WTC11 (cell line): ENCODE measurements around the gene ABCC3. TPM values are rescaled to one million over a fixed set of nuclear protein-coding genes. Genes with fewer than 3 reads are reported as not detected.

Experiments used
- ATAC-seq: fragments of 200-7000 bp; cut with Tn5 transposase; 2 replicates; pipeline ENCODE4 v1.10.0; 2021; ENCODE audit warnings: mild to moderate bottlenecking, moderate library complexity
- CTCF ChIA-PET: fragments of 300-600 bp; sonication (Branson Sonifier 250); formaldehyde crosslinking; loops from one replicate; lab custom pipeline; 2021; ENCODE audit warnings: antibody characterized with exemption; lab: Charles Lee
- POLR2A ChIA-PET: fragments of 350-600 bp; sonication (Branson Sonifier 250); formaldehyde crosslinking; loops from one replicate; lab custom pipeline; 2021; ENCODE audit warnings: antibody characterized with exemption; lab: Charles Lee
- DNase-seq: peaks from one replicate; pipeline ENCODE4 v3.0.0; 2021; ENCODE audit warnings: low spot score
- H3K27ac Mint-ChIP-seq: 2 replicates; pipeline ENCODE4 v1.8.0; 2021; ENCODE audit warnings: mixed read lengths
- H3K27me3 Mint-ChIP-seq: 2 replicates; pipeline ENCODE4 v1.8.0; 2021; ENCODE audit warnings: low read depth, mild to moderate bottlenecking, moderate library complexity, mixed read lengths
- H3K36me3 Mint-ChIP-seq: 2 replicates; pipeline ENCODE4 v1.8.0; 2021; ENCODE audit warnings: mixed read lengths
- H3K4me1 Mint-ChIP-seq: 2 replicates; pipeline ENCODE4 v1.8.0; 2022; ENCODE audit warnings: mixed read lengths
- H3K4me3 Mint-ChIP-seq: 2 replicates; pipeline ENCODE4 v1.8.0; 2021; ENCODE audit warnings: mild to moderate bottlenecking, moderate library complexity, mixed read lengths
- H3K9me3 Mint-ChIP-seq: 2 replicates; pipeline ENCODE4 v1.8.0; 2021; ENCODE audit warnings: mixed read lengths
- AR ChIP-seq: fragments of 250-450 bp; sonication (Bioruptor Pico); IDR thresholded peaks from 2 replicates; pipeline ENCODE4 v1.9.0; 2021; ENCODE audit warnings: mild to moderate bottlenecking
- ATF3 ChIP-seq: sonication (generic); formaldehyde crosslinking; conservative IDR thresholded peaks from 2 replicates; pipeline ENCODE4 v1.8.1; 2022; ENCODE audit warnings: mild to moderate bottlenecking, missing genetic modification reagents
- FOXJ3 ChIP-seq: sonication (generic); formaldehyde crosslinking; IDR thresholded peaks from 2 replicates; pipeline ENCODE4 v1.9.0; 2021; ENCODE audit warnings: missing genetic modification reagents, mild to moderate bottlenecking, borderline replicate concordance
- FOXP4 ChIP-seq: sonication (generic); formaldehyde crosslinking; IDR thresholded peaks from 2 replicates; pipeline ENCODE4 v1.8.0; 2022; ENCODE audit warnings: mild to moderate bottlenecking, missing genetic modification reagents
- GTF2I ChIP-seq: fragments of 250-450 bp; sonication (Bioruptor Pico); conservative IDR thresholded peaks from 2 replicates; pipeline ENCODE4 v1.4.0; 2021; ENCODE audit warnings: mild to moderate bottlenecking
- MAX ChIP-seq: sonication (generic); formaldehyde crosslinking; IDR thresholded peaks from 2 replicates; pipeline ENCODE4 v1.8.0; 2022; ENCODE audit warnings: mild to moderate bottlenecking, missing genetic modification reagents
- NFATC4 ChIP-seq: fragments of 250-450 bp; sonication (Bioruptor Pico); IDR thresholded peaks from 2 replicates; pipeline ENCODE4 v1.9.0; 2021; ENCODE audit warnings: mild to moderate bottlenecking
- PREB ChIP-seq: sonication (generic); formaldehyde crosslinking; IDR thresholded peaks from 2 replicates; pipeline ENCODE4 v1.8.1; 2022; ENCODE audit warnings: mild to moderate bottlenecking, missing genetic modification reagents, moderate library complexity, borderline replicate concordance
- RELA ChIP-seq: sonication (generic); formaldehyde crosslinking; IDR thresholded peaks from 2 replicates; pipeline ENCODE4 v1.8.1; 2022; ENCODE audit warnings: missing genetic modification reagents, mild to moderate bottlenecking, borderline replicate concordance
- RORB ChIP-seq: fragments of 250-450 bp; sonication (Bioruptor Pico); IDR thresholded peaks from 2 replicates; pipeline ENCODE4 v1.9.0; 2021; ENCODE audit warnings: mild to moderate bottlenecking
- SOX15 ChIP-seq: fragments of 250-450 bp; sonication (Bioruptor Pico); IDR thresholded peaks from 2 replicates; pipeline ENCODE4 v1.9.0; 2021; ENCODE audit warnings: mild to moderate bottlenecking
- SP1 ChIP-seq: sonication (generic); formaldehyde crosslinking; conservative IDR thresholded peaks from 2 replicates; pipeline ENCODE4 v1.8.1; 2022; ENCODE audit warnings: missing genetic modification reagents
- ZBTB43 ChIP-seq: sonication (generic); formaldehyde crosslinking; IDR thresholded peaks from 2 replicates; pipeline ENCODE4 v1.8.1; 2023; ENCODE audit warnings: mild to moderate bottlenecking, missing genetic modification reagents
- ZNF281 ChIP-seq: sonication (generic); formaldehyde crosslinking; IDR thresholded peaks from 2 replicates; pipeline ENCODE4 v1.8.0; 2023; ENCODE audit warnings: mild to moderate bottlenecking, missing genetic modification reagents
- ZNF317 ChIP-seq: sonication (generic); formaldehyde crosslinking; IDR thresholded peaks from 2 replicates; pipeline ENCODE4 v1.8.1; 2023; ENCODE audit warnings: low read depth, mild to moderate bottlenecking, moderate library complexity, missing genetic modification reagents, borderline replicate concordance
- ZNF423 ChIP-seq: fragments of 250-450 bp; sonication (Bioruptor Pico); IDR thresholded peaks from 2 replicates; pipeline ENCODE4 v2.1.2; 2022; ENCODE audit warnings: mild to moderate bottlenecking, moderate library complexity
- ZNF671 ChIP-seq: fragments of 250-450 bp; sonication (Bioruptor Pico); IDR thresholded peaks from 2 replicates; pipeline ENCODE4 v1.8.0; 2021; ENCODE audit warnings: mild to moderate bottlenecking
- total RNA-seq: library from RNA; stranded (reverse); gene quantifications from 3 replicates; pipeline ENCODE4 v1.2.3, GENCODE V29; 2021

Gene ABCC3
- total RNA-seq, 1 experiment from 2014 or later = 0.92 TPM

- POLR2A ChIA-PET = interaction anchor here (0.8 kb wide), 1 partner anchor 108 kb away, joined by 3 read pairs; no protein-coding TSS in a partner anchor
- CTCF ChIA-PET = interaction anchor here (1.1 to 2.5 kb wide), 5 partner anchors 9 to 184 kb away, joined by 3 to 9 read pairs (median 8); no protein-coding TSS in a partner anchor
These were observed 33.5 kb downstream of the ABCC3 start for GRCh38 chr17:50668025-50668837.

GRCh38 chr17:50668838-50669581 lies 34.3 kb downstream of the ABCC3 start:
- DNase-seq (no peak), ATAC-seq (no peak)
- Mint-ChIP-seq H3K4me1 (peaks cover 13% of the 10 kb centered on the region), H3K36me3 (no peaks in the 10 kb centered on the region), H3K27me3 (no peaks in the 10 kb centered on the region; the same call in 1 of the 2 replicates), H3K9me3 (no peaks in the 10 kb centered on the region), H3K4me3 (no peak overlapping the region), H3K27ac (no peak overlapping the region)
- TF ChIP-seq RORB (no peak), SOX15 (CRISPR knock-in tag) (no peak), NFATC4 (CRISPR knock-in tag) (no peak), ATF3 (CRISPR knock-in tag) (no peak), PREB (no peak), AR (CRISPR knock-in tag) (no peak), FOXP4 (CRISPR knock-in tag) (no peak)
- POLR2A ChIA-PET = interaction anchor here (0.6 to 0.8 kb wide), 2 partner anchors 28 to 109 kb away, joined by 3 read pairs; no protein-coding TSS in a partner anchor
- CTCF ChIA-PET = interaction anchor here (1.1 to 2.5 kb wide), 5 partner anchors 10 to 183 kb away, joined by 3 to 9 read pairs (median 8); no protein-coding TSS in a partner anchor

More at GRCh38 chr17:50668025-50668837, 33.5 kb downstream of the ABCC3 start:
- DNase-seq = no peak
- H3K4me1 Mint-ChIP-seq = peaks cover 13% of the 10 kb centered on the region
- no peaks in the 10 kb centered on the region for H3K9me3 Mint-ChIP-seq
- H3K4me3 Mint-ChIP-seq = no peak overlapping the region
- no peaks in the 10 kb centered on the region; the same call in 1 of the 2 replicates for H3K27me3 Mint-ChIP-seq
- no peaks in the 10 kb centered on the region for H3K36me3 Mint-ChIP-seq
- ATAC-seq = peak; percentile 68
- no peak overlapping the region for H3K27ac Mint-ChIP-seq
- no peak for TF ChIP-seq ZBTB43
- TF ChIP-seq SP1 = 0 out of 2 replicates have a peak, but pooled peaks have one; percentile 12

- CTCF ChIA-PET = no interaction called here
- Mint-ChIP-seq H3K4me3 (no peak overlapping the region), H3K9me3 (no peaks in the 10 kb centered on the region), H3K36me3 (no peaks in the 10 kb centered on the region), H3K27ac (no peak overlapping the region), H3K4me1 (peaks cover 13% of the 10 kb centered on the region), H3K27me3 (no peaks in the 10 kb centered on the region; the same call in 1 of the 2 replicates)
- POLR2A ChIA-PET = no interaction called here
- ATAC-seq (no peak), DNase-seq (no peak)
- TF ChIP-seq ZNF281 (CRISPR knock-in tag) (no peak), ZNF423 (CRISPR knock-in tag) (no peak), MAX (CRISPR knock-in tag) (no peak), GTF2I (CRISPR knock-in tag) (no peak), ZNF671 (no peak), RELA (CRISPR knock-in tag) (no peak), FOXJ3 (CRISPR knock-in tag) (no peak), ZNF317 (CRISPR knock-in tag) (no peak)
These were observed 37.4 kb downstream of the ABCC3 start for GRCh38 chr17:50672071-50672470.
